Activated naive CD4-positive, alpha-beta T cell treated with Interleukin-2 at 50 U/mL for 16 hours (primary cell): ENCODE data around the gene CASQ2.

Source experiments
- DNase-seq: peaks from one replicate; pipeline ENCODE4 v3.0.0-alpha.2; 2020

CASQ2 gene

DNA sequence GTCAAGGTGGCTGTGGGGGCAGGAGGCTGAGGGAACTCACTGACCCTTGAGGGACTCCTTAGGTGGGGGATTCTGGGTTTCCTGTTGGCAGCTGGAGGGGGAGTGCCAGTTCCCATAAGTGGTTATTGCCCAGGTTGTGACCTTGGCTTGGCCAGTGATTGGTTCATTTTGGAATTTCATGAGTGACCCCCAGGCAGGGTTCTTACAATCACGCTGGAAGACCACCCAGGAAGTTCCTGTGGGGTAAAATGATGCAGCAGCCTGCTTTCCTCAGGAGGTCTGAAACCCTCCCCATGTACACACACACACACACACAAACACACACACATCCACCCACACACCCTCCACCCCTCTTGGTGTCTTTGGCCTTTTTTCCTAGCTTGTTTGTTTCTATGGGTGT lies 109.9 kb downstream of the CASQ2 start:
- no peak for DNase-seq

- no peak for DNase-seq
Measured at GRCh38 chr1:115656461-115657077, 111.9 kb downstream of the CASQ2 start.

DNA sequence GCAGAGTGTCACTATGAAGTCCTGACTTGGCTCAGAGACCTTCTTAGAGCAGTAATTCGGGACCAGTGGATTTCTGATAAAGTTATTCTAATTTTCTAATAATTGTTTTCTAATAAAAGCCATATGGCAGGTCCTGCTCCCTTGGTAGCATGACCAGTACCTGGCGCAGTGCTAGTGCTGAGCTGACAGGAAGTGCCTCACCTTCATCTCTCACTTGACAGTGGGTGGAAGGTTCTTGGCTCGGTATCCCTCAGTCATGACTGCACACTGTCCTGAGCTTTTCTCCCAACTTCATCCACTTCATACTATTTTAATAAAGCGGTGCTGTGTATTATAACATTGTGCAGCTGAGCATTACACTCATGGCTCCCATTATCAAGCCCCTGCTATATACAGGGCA lies 112.6 kb downstream of the CASQ2 start:
- no peak for DNase-seq

- no peak for DNase-seq
Measured at GRCh38 chr1:115655306-115655663, 113.2 kb downstream of the CASQ2 start.

DNA sequence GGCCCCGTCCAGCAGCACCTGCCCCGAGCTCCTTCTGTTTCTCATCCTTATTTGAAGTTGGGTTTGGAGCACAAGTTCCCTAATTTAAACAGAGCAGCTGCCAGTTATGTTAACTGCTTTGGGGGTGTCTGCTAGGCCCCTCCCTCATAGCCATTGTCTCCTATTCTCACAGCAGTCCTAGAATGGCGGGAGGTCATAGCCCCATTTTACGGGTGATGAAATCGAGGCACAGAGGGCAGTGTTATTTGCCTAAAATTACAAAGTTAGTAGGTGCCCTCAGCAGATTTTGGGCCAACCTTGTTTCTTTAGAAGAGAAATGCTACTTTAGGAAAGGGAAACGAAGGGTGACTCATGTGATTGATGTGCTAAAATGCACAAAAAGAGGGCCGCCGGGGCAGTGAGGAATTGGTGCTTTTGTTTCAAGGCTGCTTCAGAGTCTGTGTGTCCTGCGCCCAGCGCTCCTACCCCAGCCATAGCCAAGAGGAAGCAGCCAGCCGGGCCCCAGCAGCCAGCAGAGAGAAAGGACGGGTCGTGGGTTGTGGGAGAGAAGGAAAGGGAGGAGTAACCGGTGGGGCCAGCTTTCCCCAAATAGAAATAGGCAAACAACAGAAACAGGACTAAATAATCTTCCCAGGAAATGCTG lies 113.7 kb downstream of the CASQ2 start:
- DNase-seq: no peak

- DNase-seq: no peak
Measured at GRCh38 chr1:115654125-115654524, 114.4 kb downstream of the CASQ2 start.

GRCh38 chr1:115652236-115652788 lies 116.2 kb downstream of the CASQ2 start:
- no peak for DNase-seq

DNA sequence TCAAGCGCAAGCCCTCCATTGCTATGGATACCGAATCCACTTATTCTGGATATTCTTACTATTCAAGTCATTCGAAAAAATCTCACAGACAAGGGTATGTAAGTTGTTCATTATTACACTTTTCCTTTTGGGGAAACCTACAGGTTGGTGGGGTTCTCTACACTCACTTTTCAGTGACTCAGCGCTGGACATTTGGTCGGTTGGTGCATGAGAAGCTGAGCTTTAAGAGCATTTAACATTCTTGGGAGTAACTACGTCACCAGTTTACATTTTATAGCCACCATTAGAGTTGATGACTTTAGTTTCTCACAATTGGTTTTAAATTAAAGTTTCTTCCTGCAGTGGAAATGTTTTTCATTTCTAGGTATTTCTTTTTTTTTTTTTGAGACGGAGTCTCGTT lies 117.1 kb downstream of the CASQ2 start:
- no peak for DNase-seq

- DNase-seq: no peak
Measured at GRCh38 chr1:115650961-115651360, 117.6 kb downstream of the CASQ2 start.
